Endodermal cell (in vitro differentiated cells): Measurements from ENCODE around the gene INPP5E. TPM values are rescaled to one million over a fixed set of nuclear protein-coding genes. Genes with fewer than 3 reads are reported as not detected.

Experiments
- DNase-seq: peaks from one replicate; pipeline ENCODE4 v3.0.0-alpha.2; 2017
- H3K27ac ChIP-seq: 2 replicates; pipeline ENCODE4 v1.5.1; 2013; ENCODE audit warnings: mild to moderate bottlenecking, low read depth, low read length, moderate library complexity
- H3K27me3 ChIP-seq: 2 replicates; pipeline ENCODE4 v1.6.1; 2013; ENCODE audit warnings: mild to moderate bottlenecking, low read length, moderate library complexity; ENCODE audit not compliant: insufficient read depth, control insufficient read depth, poor library complexity, severe bottlenecking
- H3K36me3 ChIP-seq: 2 replicates; pipeline ENCODE4 v1.7.0; 2013; ENCODE audit warnings: mild to moderate bottlenecking, low read length, moderate library complexity; ENCODE audit not compliant: control insufficient read depth, insufficient read depth
- H3K4me1 ChIP-seq: one replicate; pipeline ENCODE4 v1.7.0; 2013; ENCODE audit warnings: low read length; ENCODE audit not compliant: control insufficient read depth, insufficient read depth
- H3K4me3 ChIP-seq: 2 replicates; pipeline ENCODE4 v1.5.1; 2013; ENCODE audit warnings: mild to moderate bottlenecking, low read length, moderate library complexity
- H3K9ac ChIP-seq: 2 replicates; pipeline ENCODE4 v1.6.1; 2013; ENCODE audit warnings: mild to moderate bottlenecking, low read length, moderate library complexity; ENCODE audit not compliant: poor library complexity, severe bottlenecking; ENCODE audit errors: extremely low read depth
- H3K9me3 ChIP-seq: 2 replicates; pipeline ENCODE4 v1.6.1; 2013; ENCODE audit warnings: mild to moderate bottlenecking, low read length, moderate library complexity; ENCODE audit not compliant: control insufficient read depth
- H3K27ac Mint-ChIP-seq: 2 replicates; pipeline ENCODE4 v1.8.0; 2020; ENCODE audit warnings: mixed read lengths
- H3K27me3 Mint-ChIP-seq: 2 replicates; pipeline ENCODE4 v1.8.0; 2021; ENCODE audit warnings: mild to moderate bottlenecking, mixed read lengths; ENCODE audit not compliant: insufficient read depth
- H3K36me3 Mint-ChIP-seq: 2 replicates; pipeline ENCODE4 v1.8.0; 2020; ENCODE audit warnings: low read depth, mixed read lengths
- H3K4me1 Mint-ChIP-seq: 2 replicates; pipeline ENCODE4 v1.8.0; 2020; ENCODE audit warnings: mixed read lengths
- H3K4me3 Mint-ChIP-seq: 2 replicates; pipeline ENCODE4 v1.8.0; 2020; ENCODE audit warnings: mild to moderate bottlenecking, moderate library complexity, mixed read lengths
- H3K9me3 Mint-ChIP-seq: 2 replicates; pipeline ENCODE4 v1.8.0; 2020; ENCODE audit warnings: mild to moderate bottlenecking, mixed read lengths
- CTCF ChIP-seq: fragments of 200-600 bp; sonication (generic); conservative IDR thresholded peaks from 2 replicates; pipeline ENCODE4 v1.5.0; 2021; ENCODE audit warnings: antibody characterized with exemption, mild to moderate bottlenecking
- WGBS, 2 experiments: methylation state at CpG; one replicate each; pipeline versions ENCODE4 v1.1.5 to v1.1.7; 2013; ENCODE audit warnings: missing lambda C conversion rate in 2 of 2, mixed read lengths in 1 of 2; ENCODE audit not compliant: insufficient coverage in 1 of 2, insufficient read length in 1 of 2; 5-methylcytosine and 5-hydroxymethylcytosine counted together
- total RNA-seq, 2 donors: library from RNA; stranded (reverse); fragmentation: NEBNext Ultra II Directional in 1 of 2; extraction: Animal tissue kit (Norgen Biotek cat#: 25700) in 1 of 2; gene quantifications; 2 replicates in 1 of 2; 3 replicates in 1 of 2; pipeline ENCODE4 v1.2.1, GENCODE V29; 2021

INPP5E gene
- total RNA-seq, 2 donors from 2014 or later: 30.8 to 34.7 TPM

- Histone ChIP-seq H3K4me1 (no peaks in the 10 kb centered on the region), H3K27ac (no peak overlapping the region), H3K36me3 (peaks cover 87% of the 10 kb centered on the region), H3K9ac (no peak overlapping the region), H3K27me3 (no peaks in the 10 kb centered on the region), H3K4me3 (no peak overlapping the region), H3K9me3 (no peaks in the 10 kb centered on the region)
- 95 to 96% methylated on average over 39 to 43 of the region's 43 CpGs for WGBS, 2 experiments
- Mint-ChIP-seq H3K4me1 (no peaks in the 10 kb centered on the region), H3K36me3 (peaks cover 79% of the 10 kb centered on the region), H3K4me3 (no peak overlapping the region), H3K27ac (peak overlapping the region; percentile 17), H3K9me3 (no peaks in the 10 kb centered on the region), H3K27me3 (no peaks in the 10 kb centered on the region)
- no peak for DNase-seq
- no peak for TF ChIP-seq CTCF
These were observed 15.7 kb upstream of the INPP5E start for GRCh38 chr9:136455043-136456002.

- peaks cover 88% of the 10 kb centered on the region for H3K36me3 ChIP-seq
- no peak overlapping the region for H3K4me3 ChIP-seq
- peaks cover 77% of the 10 kb centered on the region for H3K36me3 Mint-ChIP-seq
- TF ChIP-seq CTCF: no peak
- H3K4me1 Mint-ChIP-seq: no peaks in the 10 kb centered on the region
- no peaks in the 10 kb centered on the region for H3K9me3 ChIP-seq
- WGBS, 2 experiments: 95 to 99% methylated on average over 13 to 25 of the region's 25 CpGs
- H3K9me3 Mint-ChIP-seq: no peaks in the 10 kb centered on the region
- peak overlapping the region; percentile 24 for H3K27ac ChIP-seq
- no peaks in the 10 kb centered on the region for H3K27me3 ChIP-seq
- no peaks in the 10 kb centered on the region for H3K4me1 ChIP-seq
- no peak overlapping the region for H3K9ac ChIP-seq
- no peak for DNase-seq
- H3K4me3 Mint-ChIP-seq: no peak overlapping the region
- peak overlapping the region; percentile 30 for H3K27ac Mint-ChIP-seq
- H3K27me3 Mint-ChIP-seq: no peaks in the 10 kb centered on the region
These were observed 14.6 kb upstream of the INPP5E start for GRCh38 chr9:136454026-136454796.

GRCh38 chr9:136453326-136453725, 13.7 kb upstream of the INPP5E start:
- Mint-ChIP-seq H3K27me3 (no peaks in the 10 kb centered on the region), H3K4me3 (no peak overlapping the region), H3K36me3 (peaks cover 73% of the 10 kb centered on the region), H3K9me3 (no peaks in the 10 kb centered on the region), H3K4me1 (no peaks in the 10 kb centered on the region), H3K27ac (peak overlapping the region; percentile 30)
- no peaks in the 10 kb centered on the region for H3K27me3 ChIP-seq
- H3K4me3 ChIP-seq: no peak overlapping the region
- H3K9me3 ChIP-seq: no peaks in the 10 kb centered on the region
- 92 to 96% methylated on average over 10 to 11 of the region's 11 CpGs for WGBS, 2 experiments
- no peaks in the 10 kb centered on the region for H3K4me1 ChIP-seq
- peaks cover 85% of the 10 kb centered on the region for H3K36me3 ChIP-seq
- no peak for TF ChIP-seq CTCF
- H3K9ac ChIP-seq: no peak overlapping the region
- no peak overlapping the region for H3K27ac ChIP-seq
- no peak for DNase-seq
